AG09309 (cell line): ENCODE measurements around the gene GRIK1.

Experiments used
- DNase-seq: peaks from one replicate; pipeline ENCODE4 v3.0.0-alpha.2; 2010; ENCODE audit warnings: low read depth
- H3K4me3 ChIP-seq: 2 replicates; pipeline ENCODE4 v1.5.1; 2011; ENCODE audit warnings: mild to moderate bottlenecking, low read depth, low read length, moderate library complexity; ENCODE audit not compliant: control insufficient read depth
- CTCF ChIP-seq: IDR thresholded peaks from 2 replicates; pipeline ENCODE4 v1.5.1; 2011; ENCODE audit warnings: mild to moderate bottlenecking, low read depth, low read length, inconsistent platforms; ENCODE audit not compliant: insufficient read depth, control insufficient read depth; ENCODE audit errors: missing control alignments

Gene GRIK1

DNA sequence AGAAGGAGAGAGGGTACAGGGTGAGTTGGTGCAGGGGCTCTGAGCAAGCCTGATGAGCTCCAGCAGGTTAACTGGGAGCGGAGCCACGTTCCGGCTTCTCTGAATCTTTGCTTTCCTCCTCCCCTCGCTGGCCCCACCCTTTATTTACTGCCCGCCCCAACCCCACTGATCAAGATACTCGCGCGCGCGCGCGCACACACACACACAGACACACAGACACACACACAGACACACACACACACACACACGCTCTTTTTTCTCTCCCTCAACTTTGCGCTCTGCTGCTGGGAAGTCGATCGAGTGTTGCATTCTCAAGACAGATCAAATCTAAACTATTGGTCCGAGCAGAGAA is at the start of gene GRIK1:
Gene GRIK1, minus strand, starts transcription at position 73 of the 352 bp plus-strand sequence.
- no peak for TF ChIP-seq CTCF
- no peak for DNase-seq
- no peak within 1 kb of the TSS for H3K4me3 ChIP-seq

DNA sequence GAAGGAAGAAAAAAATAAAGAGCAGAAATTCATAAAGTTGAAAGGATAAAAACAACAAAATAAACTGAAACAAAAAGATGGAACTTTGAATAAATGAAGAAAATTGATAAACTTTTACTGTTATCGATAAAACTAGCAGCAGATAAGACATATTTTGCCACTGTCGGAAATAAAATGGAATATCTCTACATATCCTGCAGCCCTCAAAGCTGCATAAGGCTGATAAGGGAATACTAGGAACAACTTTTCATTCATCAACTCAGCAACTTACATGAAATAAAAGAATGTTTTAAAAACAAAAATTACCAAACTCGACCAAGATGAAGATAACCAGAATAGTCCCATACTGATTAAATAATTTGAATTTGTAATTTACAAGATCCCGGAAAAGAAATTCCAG is 48.0 kb upstream of the GRIK1 start:
- no peak for TF ChIP-seq CTCF
- no peak overlapping the region for H3K4me3 ChIP-seq
- DNase-seq = no peak

DNA sequence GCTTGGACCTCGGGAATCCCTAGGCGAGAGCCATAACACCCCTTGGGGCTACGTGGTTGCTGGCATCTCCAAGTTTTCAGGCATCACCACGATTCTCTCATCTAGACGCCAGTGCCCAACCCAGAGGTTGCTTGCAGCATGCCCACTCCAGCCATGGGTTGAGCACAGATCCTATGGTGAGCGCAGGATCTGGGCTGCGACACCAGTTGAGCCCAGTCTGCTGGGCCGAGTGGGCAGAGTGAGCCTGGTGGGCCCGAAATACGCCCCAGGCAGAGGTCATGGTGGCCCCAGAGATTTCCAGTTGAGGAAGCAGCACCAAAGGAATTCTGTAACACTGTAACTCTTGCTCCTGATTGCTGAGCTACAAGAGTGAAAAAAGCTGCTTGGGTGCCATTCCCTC is 46.1 kb upstream of the GRIK1 start:
- no peak overlapping the region for H3K4me3 ChIP-seq
- DNase-seq = no peak
- TF ChIP-seq CTCF = no peak

GRCh38 chr21:29979043-29979442 is 39.2 kb upstream of the GRIK1 start:
- no peak for TF ChIP-seq CTCF
- no peak overlapping the region for H3K4me3 ChIP-seq
- DNase-seq = no peak

- DNase-seq = no peak
- no peak overlapping the region for H3K4me3 ChIP-seq
- no peak for TF ChIP-seq CTCF
These were observed 36.0 kb upstream of the GRIK1 start for GRCh38 chr21:29975776-29976175.

DNA sequence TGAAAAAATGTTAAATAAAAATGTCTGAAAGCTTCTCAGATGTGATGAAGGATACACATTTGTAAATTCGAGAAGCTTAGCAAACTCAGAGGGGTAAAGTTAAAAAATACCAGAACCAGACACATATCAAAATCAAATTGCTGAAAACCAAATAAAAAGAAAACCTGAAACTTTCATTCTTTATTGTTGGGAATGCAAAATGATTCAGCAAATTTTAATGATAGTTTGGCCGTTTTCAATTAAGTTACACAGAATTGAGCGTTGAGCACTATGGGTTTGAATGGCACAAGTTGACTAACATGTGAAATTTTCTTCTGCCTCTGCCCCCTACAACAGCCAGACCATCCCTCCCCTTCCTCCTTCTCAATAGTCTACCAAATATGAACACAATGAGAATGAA is 33.5 kb upstream of the GRIK1 start:
- no peak for TF ChIP-seq CTCF
- no peak overlapping the region for H3K4me3 ChIP-seq
- DNase-seq = no peak
